Measurements from ENCODE around the gene H1-8.

H1-8 gene

GRCh38 chr3:129562803-129563202 is 19.8 kb downstream of the H1-8 start:
- H3K4me3 ChIP-seq (ENCODE audit: low read depth, low read length): no peak overlapping the region
- DNase-seq (ENCODE audit: low read depth): no peak
- TF ChIP-seq CTCF (IDR thresholded peaks at IDR 0.05; ENCODE audit: control insufficient read depth, extremely low read depth, insufficient read depth): no peak

GRCh38 chr3:129563332-129563731 is 20.4 kb downstream of the H1-8 start:
- no peak for DNase-seq (ENCODE audit: low read depth)
- no peak for TF ChIP-seq CTCF (IDR thresholded peaks at IDR 0.05; ENCODE audit: control insufficient read depth, extremely low read depth, insufficient read depth)
- H3K4me3 ChIP-seq (ENCODE audit: low read depth, low read length): no peak overlapping the region

GRCh38 chr3:129563850-129564535 is 21.0 kb downstream of the H1-8 start:
- H3K4me3 ChIP-seq (ENCODE audit: low read depth, low read length): no peak overlapping the region

GRCh38 chr3:129564981-129565644 is 22.1 kb downstream of the H1-8 start:
- no peak for TF ChIP-seq CTCF (IDR thresholded peaks at IDR 0.05; ENCODE audit: control insufficient read depth, extremely low read depth, insufficient read depth)

More at GRCh38 chr3:129563850-129564535, 21.0 kb downstream of the H1-8 start:
- no peak for TF ChIP-seq CTCF (IDR thresholded peaks at IDR 0.05; ENCODE audit: control insufficient read depth, extremely low read depth, insufficient read depth)
- no peak for DNase-seq (ENCODE audit: low read depth)

GRCh38 chr3:129565902-129566301 is 22.9 kb downstream of the H1-8 start:
- no peak for TF ChIP-seq CTCF (IDR thresholded peaks at IDR 0.05; ENCODE audit: control insufficient read depth, extremely low read depth, insufficient read depth)
- DNase-seq (ENCODE audit: low read depth): no peak
- H3K4me3 ChIP-seq (ENCODE audit: low read depth, low read length): no peak overlapping the region

More at GRCh38 chr3:129564981-129565644, 22.1 kb downstream of the H1-8 start:
- no peak overlapping the region for H3K4me3 ChIP-seq (ENCODE audit: low read depth, low read length)
- no peak for DNase-seq (ENCODE audit: low read depth)

GRCh38 chr3:129567176-129567705 is 24.3 kb downstream of the H1-8 start:
- no peak for TF ChIP-seq CTCF (IDR thresholded peaks at IDR 0.05; ENCODE audit: control insufficient read depth, extremely low read depth, insufficient read depth)
- DNase-seq (ENCODE audit: low read depth): no peak
- H3K4me3 ChIP-seq (ENCODE audit: low read depth, low read length): no peak overlapping the region

Data from LNCaP clone FGC (cell line).